ENCODE measurements around the gene PROSER3.

PROSER3 gene

GRCh38 chr19:35713506-35713850 is 44.5 kb upstream of the PROSER3 start:
- Histone ChIP-seq H3K9me3 (ENCODE audit: control insufficient read depth, low read length) (no peaks in the 10 kb centered on the region), H3K79me2 (no peaks in the 10 kb centered on the region), H3K27me3 (ENCODE audit: control insufficient read depth, insufficient read depth, low read length) (no peaks in the 10 kb centered on the region), H3K9ac (no peak overlapping the region), H3K4me2 (ENCODE audit: low read length) (no peak overlapping the region), H3K36me3 (ENCODE audit: control insufficient read depth, insufficient read depth, low read length) (no peaks in the 10 kb centered on the region), H3K27ac (no peak overlapping the region), H2AFZ (no peak overlapping the region), H3K4me1 (peaks cover 7% of the 10 kb centered on the region), H3K4me3 (ENCODE audit: low read depth, low read length) (no peak overlapping the region)
- no peak for TF ChIP-seq CTCF (IDR thresholded peaks at IDR 0.05)

GRCh38 chr19:35713904-35714495 is 44.0 kb upstream of the PROSER3 start:
- peaks cover 2% of the 10 kb centered on the region for H3K79me2 ChIP-seq
- no peaks in the 10 kb centered on the region for H3K36me3 ChIP-seq (ENCODE audit: control insufficient read depth, insufficient read depth, low read length)
- peaks cover 7% of the 10 kb centered on the region for H3K4me1 ChIP-seq
- no peaks in the 10 kb centered on the region for H3K27me3 ChIP-seq (ENCODE audit: control insufficient read depth, insufficient read depth, low read length)
- no peak overlapping the region for H3K9ac ChIP-seq
- no peak overlapping the region for H3K4me2 ChIP-seq (ENCODE audit: low read length)
- no peak for TF ChIP-seq CTCF (IDR thresholded peaks at IDR 0.05)
- H3K4me3 ChIP-seq (ENCODE audit: low read depth, low read length): no peak overlapping the region
- no peak overlapping the region for H2AFZ ChIP-seq
- no peak overlapping the region for H3K27ac ChIP-seq
- H3K9me3 ChIP-seq (ENCODE audit: control insufficient read depth, low read length): no peaks in the 10 kb centered on the region

GRCh38 chr19:35714601-35715354 is 43.2 kb upstream of the PROSER3 start:
- Histone ChIP-seq H3K4me2 (ENCODE audit: low read length) (no peak overlapping the region), H3K36me3 (ENCODE audit: control insufficient read depth, insufficient read depth, low read length) (no peaks in the 10 kb centered on the region), H3K27ac (no peak overlapping the region), H3K9ac (no peak overlapping the region), H3K4me3 (ENCODE audit: low read depth, low read length) (no peak overlapping the region), H3K27me3 (ENCODE audit: control insufficient read depth, insufficient read depth, low read length) (no peaks in the 10 kb centered on the region), H3K9me3 (ENCODE audit: control insufficient read depth, low read length) (no peaks in the 10 kb centered on the region), H3K4me1 (peaks cover 7% of the 10 kb centered on the region), H3K79me2 (peaks cover 9% of the 10 kb centered on the region), H2AFZ (no peak overlapping the region)
- no peak for TF ChIP-seq CTCF (IDR thresholded peaks at IDR 0.05)

GRCh38 chr19:35715355-35715809 is 42.6 kb upstream of the PROSER3 start:
- TF ChIP-seq CTCF (IDR thresholded peaks at IDR 0.05): no peak
- Histone ChIP-seq H3K4me2 (ENCODE audit: low read length) (peak overlapping the region; percentile 89), H3K4me1 (peaks cover 7% of the 10 kb centered on the region), H3K4me3 (ENCODE audit: low read depth, low read length) (peak overlapping the region; percentile 93), H3K27me3 (ENCODE audit: control insufficient read depth, insufficient read depth, low read length) (no peaks in the 10 kb centered on the region), H2AFZ (peak overlapping the region; percentile 95), H3K9ac (no peak overlapping the region), H3K79me2 (peaks cover 15% of the 10 kb centered on the region), H3K9me3 (ENCODE audit: control insufficient read depth, low read length) (no peaks in the 10 kb centered on the region), H3K36me3 (ENCODE audit: control insufficient read depth, insufficient read depth, low read length) (no peaks in the 10 kb centered on the region), H3K27ac (peak overlapping the region; percentile 95)
